UCSD-AML1 (cell line): ENCODE results near the gene CTNNBIP1.
A peak's percentile ranks its signal among the peaks of the same experiment; 100 is the strongest.
"Not testable (repeated sequence)": the region's sequence is repeated elsewhere in the genome, so short reads cannot be mapped to it uniquely, and the experiment has no call there.

Source experiments
- DNase-seq: peaks from one replicate; lab custom pipeline; 2025; ENCODE audit not compliant: unreplicated experiment; lab: John Stamatoyannopoulos, UW

The CTNNBIP1 gene, protein sequence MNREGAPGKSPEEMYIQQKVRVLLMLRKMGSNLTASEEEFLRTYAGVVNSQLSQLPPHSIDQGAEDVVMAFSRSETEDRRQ

DNA sequence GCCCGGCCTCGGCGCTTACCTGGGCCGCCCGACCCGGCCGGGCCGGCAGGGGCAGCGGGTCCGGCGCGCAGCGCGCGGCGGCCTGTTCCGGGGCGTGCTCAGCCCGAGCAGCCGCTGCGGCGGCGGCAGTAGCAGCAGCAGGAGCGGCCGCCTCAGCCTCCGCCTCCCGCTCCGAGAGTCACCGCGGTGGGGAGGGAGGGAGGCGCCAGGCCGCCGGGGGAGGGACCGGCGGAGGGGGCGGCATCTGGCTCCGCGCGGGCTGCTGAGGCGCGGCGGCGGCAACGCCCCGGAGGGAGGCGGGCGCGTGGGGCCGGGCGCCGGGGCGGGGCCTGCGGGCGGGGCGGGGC lies at the start of gene CTNNBIP1:
CTNNBIP1 (minus strand) TSS at position 194 of the 347 bp plus-strand sequence. CDS start 38,205 bp downstream, outside the sequence.
- DNase-seq: no peak

DNA sequence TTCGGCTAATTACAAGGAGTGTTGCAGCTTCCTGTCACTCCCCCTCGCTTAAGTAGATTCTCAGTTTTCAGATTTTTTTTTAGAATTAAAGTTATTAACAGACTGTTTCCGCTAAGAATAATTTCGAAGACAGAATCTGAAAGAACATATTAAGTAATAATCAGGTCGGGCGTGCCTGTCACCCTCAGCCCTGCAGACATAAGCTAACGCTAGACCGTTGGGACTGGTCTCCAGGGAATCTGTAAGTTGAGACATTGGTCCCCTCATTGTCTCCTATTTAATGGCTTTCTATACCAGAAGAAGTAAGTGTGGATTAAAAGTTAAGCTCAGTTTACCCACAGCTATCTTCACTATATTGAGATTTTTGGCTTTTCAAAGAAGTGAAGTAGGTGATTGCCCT lies 47.7 kb upstream of the CTNNBIP1 start:
- DNase-seq: no peak

GRCh38 chr1:9946315-9946714 lies 36.2 kb upstream of the CTNNBIP1 start:
- no peak for DNase-seq

DNA sequence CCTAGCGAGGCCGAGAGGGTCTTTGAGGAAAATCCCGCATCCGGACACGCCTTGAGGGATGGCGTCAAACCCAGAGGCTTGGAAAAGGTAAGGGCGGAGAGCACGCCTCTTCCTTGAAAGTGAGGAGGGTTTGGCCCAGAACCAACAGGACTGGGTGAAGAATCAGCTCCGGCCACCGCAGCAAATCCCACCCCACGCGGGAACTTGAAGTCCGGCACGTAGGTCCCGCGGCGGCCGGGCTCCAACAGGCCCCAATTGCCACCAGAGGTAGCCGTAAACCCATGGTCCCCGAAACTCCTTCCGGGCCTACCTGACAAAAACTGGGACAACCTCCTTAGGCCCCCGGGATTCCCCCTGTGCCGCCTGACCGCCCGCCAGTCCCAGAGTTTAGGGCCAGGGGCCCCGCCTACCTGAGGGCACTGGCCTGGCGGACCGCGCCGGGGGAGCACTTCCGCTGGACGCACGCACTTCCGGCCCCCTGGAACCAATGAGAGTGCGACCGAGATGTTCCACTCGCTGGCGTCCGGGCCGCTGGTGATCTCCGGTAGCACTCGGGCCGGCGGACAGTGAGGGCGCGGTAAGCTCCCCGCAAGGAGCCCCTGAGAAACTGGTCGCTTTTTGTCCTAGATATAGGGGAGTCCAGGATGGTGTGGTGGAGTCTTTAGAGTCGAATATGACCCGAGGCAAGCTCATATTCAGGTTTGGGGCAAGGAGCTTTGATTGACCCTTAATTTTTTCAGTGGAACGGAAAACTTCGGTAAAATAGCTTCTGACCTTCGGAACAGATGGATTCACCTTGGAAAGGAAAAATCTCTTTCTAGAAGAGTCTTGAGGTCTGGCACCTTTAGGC lies 33.1 kb upstream of the CTNNBIP1 start, which contains the start of the genes LZIC and NMNAT1:
LZIC (minus strand) TSS at position 453 of the 850 bp plus-strand sequence. CDS start 6,772 bp downstream, outside the sequence.
NMNAT1 (plus strand) TSS at position 537 of the 850 bp plus-strand sequence. CDS start 28,599 bp downstream, outside the sequence.
- DNase-seq: peak; percentile 94

- peak; percentile 47 for DNase-seq
Measured at GRCh38 chr1:9942399-9942938, 32.4 kb upstream of the CTNNBIP1 start.

- DNase-seq: peak; percentile 17
Measured at GRCh38 chr1:9929431-9930385, 19.6 kb upstream of the CTNNBIP1 start.

GRCh38 chr1:9927259-9927658 lies 17.2 kb upstream of the CTNNBIP1 start:
- no peak for DNase-seq

GRCh38 chr1:9922342-9922741 lies 12.3 kb upstream of the CTNNBIP1 start:
- DNase-seq: no peak

- no peak for DNase-seq
Measured at GRCh38 chr1:9920606-9921005, 10.5 kb upstream of the CTNNBIP1 start.

DNA sequence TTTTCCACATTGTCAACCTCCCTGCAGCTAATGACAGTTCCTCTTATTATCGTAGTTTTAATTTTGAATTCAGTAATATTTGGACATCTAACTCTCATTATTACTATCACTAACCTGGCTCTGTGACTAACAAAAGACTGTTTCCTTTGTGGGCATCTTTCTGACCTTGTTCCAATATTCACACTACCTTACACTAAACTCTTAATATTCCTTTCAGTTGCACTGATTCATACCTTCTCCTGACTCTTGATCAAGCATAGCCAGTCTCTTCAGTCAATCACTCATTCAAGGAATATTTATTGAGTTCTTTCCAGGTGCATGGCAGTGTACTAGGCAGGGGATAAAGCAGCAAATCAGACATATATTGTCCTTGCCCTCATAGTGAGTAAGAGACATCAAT lies 7.8 kb upstream of the CTNNBIP1 start:
- no peak for DNase-seq

GRCh38 chr1:9917495-9917894 lies 7.4 kb upstream of the CTNNBIP1 start:
- DNase-seq: not testable (repeated sequence)

DNA sequence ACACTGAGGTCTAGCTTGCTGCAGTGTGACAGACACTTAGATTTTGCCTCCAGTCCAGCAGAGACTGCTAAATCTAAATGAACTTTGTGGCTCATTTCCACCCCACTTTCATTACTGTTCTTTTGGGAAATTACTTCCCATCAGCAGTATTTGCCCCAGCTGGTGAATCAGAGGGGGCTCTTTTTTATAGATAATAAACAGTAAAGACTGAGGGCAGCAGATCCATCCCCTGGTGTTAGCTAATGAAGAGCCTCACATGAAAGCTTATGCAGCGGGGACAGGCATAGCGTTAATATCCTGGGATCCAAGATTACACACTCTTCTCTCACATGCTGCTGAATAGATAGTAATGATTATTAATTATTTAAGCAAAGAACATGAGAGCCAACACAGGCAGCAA lies 6.4 kb upstream of the CTNNBIP1 start:
- DNase-seq: no peak

- DNase-seq: no peak
Measured at GRCh38 chr1:9914610-9914937, 4.5 kb upstream of the CTNNBIP1 start.

DNA sequence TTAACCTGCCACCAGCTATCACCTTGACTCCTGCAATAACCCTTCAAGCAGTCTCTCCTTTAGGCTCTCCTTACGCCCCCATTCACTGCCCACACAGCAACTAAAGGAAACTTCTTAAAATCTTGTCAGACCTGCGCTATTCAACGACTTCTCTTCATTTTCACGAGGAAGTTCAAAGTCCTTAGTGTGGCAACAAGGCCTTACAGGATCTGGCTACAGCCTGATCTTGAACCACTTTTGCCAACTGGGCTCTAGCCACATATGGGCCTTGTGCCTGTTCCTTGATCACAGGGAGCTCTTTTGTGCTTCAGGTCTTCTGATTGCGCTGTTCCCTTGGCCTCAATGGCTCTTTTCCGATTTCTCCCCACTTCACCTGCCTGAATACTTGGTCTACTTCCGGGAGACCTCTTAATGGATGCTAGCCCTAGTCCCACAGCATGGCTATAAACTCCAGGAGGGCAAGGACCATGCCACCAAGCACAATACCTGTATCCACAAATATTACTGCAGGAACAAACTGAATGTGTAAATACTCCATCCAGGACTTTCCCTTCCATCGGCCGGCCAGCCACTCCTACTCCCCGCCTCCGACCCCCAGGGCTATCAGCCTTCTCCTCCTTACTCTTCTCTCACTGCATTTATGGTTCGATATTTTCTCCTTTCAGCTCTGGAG lies 2.3 kb upstream of the CTNNBIP1 start:
- no peak for DNase-seq

GRCh38 chr1:9910423-9911178 lies 532 bp upstream of the CTNNBIP1 start:
- DNase-seq: peak; percentile 100

GRCh38 chr1:9909234-9910046 lies 629 bp downstream of the CTNNBIP1 start:
- DNase-seq: no peak

DNA sequence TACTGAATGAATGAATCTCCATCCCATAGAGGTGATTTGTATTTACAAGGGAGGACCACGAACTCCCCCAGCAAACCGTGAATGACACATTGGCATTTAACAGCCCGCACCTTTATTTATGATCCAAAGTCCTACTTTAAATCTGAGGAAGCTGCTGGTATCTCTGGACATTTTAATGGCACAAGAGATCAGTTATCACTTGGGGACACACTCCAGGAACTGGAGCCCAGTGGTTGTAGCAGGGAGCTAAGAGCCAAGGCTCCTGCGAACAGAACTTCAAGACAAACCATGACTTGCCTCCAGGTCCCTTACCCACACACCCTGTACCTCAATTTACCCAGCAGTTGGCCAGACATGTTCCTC lies 1.2 kb downstream of the CTNNBIP1 start:
- no peak for DNase-seq

DNA sequence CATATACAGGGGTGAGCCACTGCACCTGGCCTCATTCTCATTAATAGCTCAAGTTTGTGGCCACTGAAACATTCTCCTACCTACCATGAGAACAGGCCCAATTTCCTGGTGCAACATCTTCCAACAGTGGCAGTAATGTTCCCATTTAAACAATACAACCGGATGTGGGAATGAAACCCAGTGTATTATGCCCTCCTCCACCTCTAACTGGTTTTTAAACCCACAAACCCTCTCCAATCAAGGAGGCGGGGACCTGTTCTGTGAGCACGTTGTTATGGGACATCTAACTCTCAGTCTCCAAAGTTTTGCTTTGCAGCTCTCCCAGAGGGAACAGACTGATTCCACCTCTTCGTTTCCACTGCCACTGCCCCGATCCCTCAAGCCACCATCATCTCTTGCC lies 2.6 kb downstream of the CTNNBIP1 start:
- no peak for DNase-seq

- DNase-seq: no peak
Measured at GRCh38 chr1:9906466-9906865, 3.6 kb downstream of the CTNNBIP1 start.
